ENCODE measurements around the gene CDKN2C.
"Not testable (repeated sequence)": the region's sequence is repeated elsewhere in the genome, so short reads cannot be mapped to it uniquely, and the experiment has no call there.

The CDKN2C gene

DNA sequence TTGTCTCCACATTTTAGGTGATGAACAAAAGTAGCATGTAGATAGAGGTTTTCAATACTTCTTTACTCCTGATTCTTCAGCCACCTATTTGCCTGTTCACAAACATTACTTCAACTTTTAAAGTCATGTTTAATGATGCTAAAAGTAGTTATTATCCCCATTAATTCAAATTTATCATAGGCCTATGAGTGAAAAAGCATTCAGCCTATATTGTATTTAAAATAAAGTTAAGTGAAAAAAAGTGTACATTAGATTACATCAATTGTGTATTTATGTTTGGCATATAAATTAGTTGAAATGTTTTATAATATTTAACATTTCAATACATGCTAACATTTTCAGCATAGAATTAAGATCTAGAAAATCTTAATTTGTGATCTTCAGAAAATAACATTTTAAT, 10.5 kb downstream of the CDKN2C start:
- DNase-seq (ENCODE audit: low spot score) = no peak

DNA sequence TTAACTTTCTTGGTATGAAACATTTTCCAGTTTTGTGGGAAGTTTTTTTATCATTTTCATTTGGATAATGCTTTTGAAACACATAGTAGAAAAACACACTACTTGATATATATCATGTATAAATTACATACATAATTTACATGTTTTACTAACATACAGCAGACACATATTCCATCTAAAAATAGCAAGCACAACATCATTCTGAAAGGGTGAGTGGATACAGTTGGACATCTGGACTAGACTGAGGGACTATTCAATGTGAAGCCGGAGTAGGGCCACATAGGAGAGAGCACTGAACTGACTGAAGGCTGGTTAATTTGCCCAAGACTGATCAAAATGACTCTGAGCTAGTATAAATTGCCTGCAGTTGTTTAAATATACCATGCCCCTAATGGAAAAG, 11.7 kb downstream of the CDKN2C start:
- no peak for DNase-seq (ENCODE audit: low spot score)

- no peak for DNase-seq (ENCODE audit: low spot score)
These were observed 12.6 kb downstream of the CDKN2C start for GRCh38 chr1:50982611-50983010.

DNA sequence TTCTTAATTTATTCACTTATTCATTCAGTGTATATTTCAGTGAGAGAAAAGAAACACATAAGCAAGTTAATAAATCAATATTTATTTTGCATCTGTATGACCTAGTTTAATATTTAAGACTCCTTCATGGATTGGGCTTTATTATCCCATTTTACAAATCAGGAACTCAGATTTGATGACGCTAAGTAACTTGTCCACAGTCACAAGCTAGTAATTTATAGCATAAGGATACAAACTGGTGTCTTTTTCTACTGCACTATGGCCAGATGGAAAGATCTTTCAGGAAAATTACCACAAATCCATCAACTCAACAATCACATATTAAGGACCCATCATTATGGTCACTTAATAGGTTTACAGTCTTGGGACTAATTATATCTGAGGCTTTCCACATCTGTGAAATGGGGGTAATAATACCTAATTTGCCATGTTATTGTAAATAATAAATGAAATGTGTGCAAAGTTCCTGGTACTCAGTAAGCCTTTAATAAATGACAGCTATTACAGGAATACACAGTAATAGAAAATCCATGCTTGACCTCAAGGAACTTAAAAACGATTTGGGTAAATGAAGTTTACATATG, 13.3 kb downstream of the CDKN2C start:
- no peak for DNase-seq (ENCODE audit: low spot score)

GRCh38 chr1:50985094-50985493, 15.0 kb downstream of the CDKN2C start:
- DNase-seq (ENCODE audit: low spot score) = no peak

DNA sequence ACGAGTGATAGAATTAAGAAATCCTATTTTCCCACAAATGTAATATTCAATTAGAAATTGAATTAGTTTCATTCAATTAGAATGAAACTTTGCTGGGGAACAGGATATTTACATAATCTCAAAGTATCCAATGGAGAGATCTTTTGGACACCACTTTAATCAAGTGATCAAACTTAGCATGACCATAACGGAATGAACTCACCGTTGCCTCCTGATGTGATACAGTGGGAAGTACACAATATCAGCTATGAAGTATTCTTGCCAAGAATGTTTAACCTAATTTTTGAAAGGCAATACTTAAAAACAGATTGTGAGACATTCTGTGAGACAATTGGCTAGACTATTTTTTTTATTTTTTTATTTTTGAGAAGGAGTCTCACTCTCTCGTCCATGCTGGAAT, 16.6 kb downstream of the CDKN2C start:
- DNase-seq (ENCODE audit: low spot score) = no peak

GRCh38 chr1:50989694-50990093, 19.6 kb downstream of the CDKN2C start:
- no peak for DNase-seq (ENCODE audit: low spot score)

- no peak for DNase-seq (ENCODE audit: low spot score)
These were observed 22.7 kb downstream of the CDKN2C start for GRCh38 chr1:50992532-50993318.

DNA sequence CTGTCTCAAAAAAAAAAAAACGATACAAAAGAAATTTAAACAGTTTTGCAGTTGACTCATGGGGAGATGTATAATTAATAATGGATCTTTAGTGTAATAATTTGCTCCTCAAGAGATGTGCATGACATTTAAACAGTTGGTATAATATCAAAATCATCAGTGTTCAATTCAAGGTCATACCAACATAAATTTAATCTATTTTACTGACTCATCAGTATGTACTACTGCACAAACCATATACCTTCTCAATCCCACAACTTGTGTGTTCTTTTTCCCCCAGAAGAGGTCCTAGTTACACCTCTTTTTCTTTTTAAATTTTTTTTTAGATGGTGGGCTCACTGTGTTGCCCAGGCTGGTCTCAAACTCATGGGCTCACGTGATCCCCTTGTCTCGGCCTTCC, 23.6 kb downstream of the CDKN2C start:
- DNase-seq (ENCODE audit: low spot score) = no peak

GRCh38 chr1:50994997-50995396, 25.0 kb downstream of the CDKN2C start:
- DNase-seq (ENCODE audit: low spot score) = no peak

GRCh38 chr1:50995651-50996050, 25.6 kb downstream of the CDKN2C start:
- DNase-seq (ENCODE audit: low spot score) = no peak

DNA sequence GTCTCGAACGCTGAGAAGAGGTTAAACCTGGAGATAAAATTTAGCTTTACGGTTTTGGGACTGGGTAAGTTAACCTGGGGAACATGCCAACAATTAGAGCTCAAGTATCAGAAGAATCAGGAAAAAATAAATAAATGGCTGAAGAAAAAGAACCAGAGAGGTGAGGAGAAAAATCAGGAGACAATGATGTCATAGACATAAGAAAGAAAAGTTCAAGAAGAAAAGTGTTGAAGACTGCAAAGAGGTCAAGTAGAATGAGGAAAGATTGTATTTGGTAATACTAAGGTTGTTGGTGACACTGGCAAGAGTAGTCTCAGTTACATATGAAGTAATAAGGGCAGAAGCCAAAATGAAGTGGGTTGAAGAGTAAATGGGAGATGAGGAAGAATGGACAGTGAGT, 26.0 kb downstream of the CDKN2C start:
- DNase-seq (ENCODE audit: low spot score) = no peak

DNA sequence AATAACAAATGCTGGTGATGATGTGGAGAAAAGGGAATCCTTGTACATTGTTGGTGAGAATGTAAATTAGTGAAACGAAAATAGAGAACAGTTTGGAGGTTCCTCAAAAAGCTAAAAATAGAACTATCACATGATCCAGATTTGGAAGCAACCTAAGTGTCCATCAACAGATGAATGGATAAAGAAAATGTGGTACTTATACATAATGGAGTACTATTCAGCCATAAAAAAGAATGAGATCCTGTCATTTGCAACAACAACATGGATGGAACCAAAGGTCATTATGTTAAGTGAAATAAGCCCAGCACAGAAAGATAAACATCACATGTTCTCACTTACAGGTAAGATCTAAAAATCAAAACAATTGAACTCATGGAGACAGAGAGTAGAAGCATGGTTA, 29.3 kb downstream of the CDKN2C start:
- DNase-seq (ENCODE audit: low spot score) = not testable (repeated sequence)

DNA sequence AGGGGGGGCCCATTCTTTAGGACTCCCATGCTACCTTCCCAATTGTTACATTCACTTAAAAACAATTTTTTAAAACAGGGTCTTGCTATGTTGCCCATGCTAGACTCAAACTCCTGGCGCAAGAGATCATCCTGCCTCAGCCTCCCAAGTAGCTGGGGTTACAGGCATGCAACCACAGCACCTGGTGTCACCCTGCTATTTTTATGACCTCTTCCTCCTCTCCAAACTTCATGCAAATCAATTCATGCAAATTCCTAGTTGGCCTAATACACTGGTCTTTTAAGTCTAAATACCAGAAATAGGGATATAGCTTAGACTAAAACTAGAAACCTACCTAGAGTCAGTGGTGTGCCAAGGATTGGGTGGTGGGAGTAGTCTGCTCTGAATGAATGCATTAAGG, 30.1 kb downstream of the CDKN2C start:
- DNase-seq (ENCODE audit: low spot score) = no peak

DNA sequence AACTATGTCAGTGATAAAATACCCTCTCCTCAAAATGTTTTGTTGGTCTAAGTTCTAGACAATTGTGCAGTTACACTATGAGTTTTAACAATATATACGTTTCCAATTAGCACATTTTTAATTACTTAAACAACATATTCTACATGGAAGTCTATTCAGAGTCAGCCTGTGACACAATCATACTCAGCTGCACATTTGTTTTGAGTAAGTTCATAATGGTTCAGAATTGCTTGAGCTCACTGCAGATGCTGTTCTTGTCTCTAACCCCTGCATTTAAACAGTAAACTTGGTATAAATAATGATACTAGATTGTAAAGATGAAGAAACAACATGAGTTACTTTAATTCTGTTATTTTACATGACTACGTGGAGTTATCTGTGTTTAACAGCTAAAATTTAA, 30.6 kb downstream of the CDKN2C start:
- no peak for DNase-seq (ENCODE audit: low spot score)

GRCh38 chr1:51002516-51002915, 32.5 kb downstream of the CDKN2C start:
- DNase-seq (ENCODE audit: low spot score) = no peak

- DNase-seq (ENCODE audit: low spot score) = not testable (repeated sequence)
These were observed 35.5 kb downstream of the CDKN2C start for GRCh38 chr1:51005549-51005948.

GRCh38 chr1:51009381-51009780, 39.3 kb downstream of the CDKN2C start:
- no peak for DNase-seq (ENCODE audit: low spot score)

GRCh38 chr1:51014878-51015277, 44.8 kb downstream of the CDKN2C start:
- no peak for DNase-seq (ENCODE audit: low spot score)

- no peak for DNase-seq (ENCODE audit: low spot score)
These were observed 49.8 kb downstream of the CDKN2C start for GRCh38 chr1:51019811-51020210.
